ENCODE measurements around the gene TMEM244.
"Not testable (repeated sequence)": the region's sequence is repeated elsewhere in the genome, so short reads cannot be mapped to it uniquely, and the experiment has no call there.

The TMEM244 gene

GRCh38 chr6:129866256-129866655, 5.1 kb upstream of the TMEM244 start:
- no peak for DNase-seq

- no peak for DNase-seq
Observed at GRCh38 chr6:129865013-129865412, 3.9 kb upstream of the TMEM244 start.

GRCh38 chr6:129863664-129864063, 2.5 kb upstream of the TMEM244 start:
- DNase-seq, result no peak

- no peak for DNase-seq
Observed at GRCh38 chr6:129859524-129859923, 1.6 kb downstream of the TMEM244 start.

- DNase-seq, result no peak
Observed at GRCh38 chr6:129857838-129858237, 3.3 kb downstream of the TMEM244 start.

GRCh38 chr6:129853996-129854711, 7.0 kb downstream of the TMEM244 start:
- DNase-seq, result no peak

- DNase-seq, result no peak
Observed at GRCh38 chr6:129852257-129852858, 8.8 kb downstream of the TMEM244 start.

- DNase-seq, result no peak
Observed at GRCh38 chr6:129849456-129849855, 11.7 kb downstream of the TMEM244 start.

GRCh38 chr6:129846761-129847160, 14.4 kb downstream of the TMEM244 start:
- DNase-seq, result no peak

GRCh38 chr6:129845696-129846095, 15.4 kb downstream of the TMEM244 start:
- no peak for DNase-seq

- no peak for DNase-seq
Observed at GRCh38 chr6:129844118-129844891, 16.8 kb downstream of the TMEM244 start.

- DNase-seq, result no peak
Observed at GRCh38 chr6:129843573-129843972, 17.5 kb downstream of the TMEM244 start.

- DNase-seq, result no peak
Observed at GRCh38 chr6:129842881-129843409, 18.2 kb downstream of the TMEM244 start.

GRCh38 chr6:129842137-129842536, 19.0 kb downstream of the TMEM244 start:
- DNase-seq, result no peak

- not testable (repeated sequence) for DNase-seq
Observed at GRCh38 chr6:129839562-129839961, 21.6 kb downstream of the TMEM244 start.

GRCh38 chr6:129835691-129836090, 25.4 kb downstream of the TMEM244 start:
- no peak for DNase-seq

GRCh38 chr6:129832299-129832698, 28.8 kb downstream of the TMEM244 start:
- no peak for DNase-seq

GRCh38 chr6:129828229-129828628, 32.9 kb downstream of the TMEM244 start:
- DNase-seq, result no peak

- no peak for DNase-seq
Observed at GRCh38 chr6:129818251-129818650, 42.9 kb downstream of the TMEM244 start.

- DNase-seq, result no peak
Observed at GRCh38 chr6:129817821-129818220, 43.3 kb downstream of the TMEM244 start.

GRCh38 chr6:129817332-129817731, 43.8 kb downstream of the TMEM244 start:
- DNase-seq, result no peak

GRCh38 chr6:129812145-129812777, 48.9 kb downstream of the TMEM244 start:
- DNase-seq, result no peak

GRCh38 chr6:129807141-129807540, 54.0 kb downstream of the TMEM244 start:
- not testable (repeated sequence) for DNase-seq
